HepG2 (cell line): ENCODE measurements around the gene LASP1. TPM values are rescaled to one million over a fixed set of nuclear protein-coding genes. Genes with fewer than 3 reads are reported as not detected.
A peak's percentile ranks its signal among the peaks of the same experiment; 100 is the strongest.

Experiments used
- ATF4 ChIP-seq, 2 experiments: fragments of 450-650 bp in 1 of 2; sonication (generic) in 1 of 2; formaldehyde crosslinking; IDR thresholded peaks; 2 replicates each; pipeline versions ENCODE4 v1.5.0 to v1.8.0; 2020 to 2022; ENCODE audit warnings: mild to moderate bottlenecking in 1 of 2, missing genetic modification reagents in 1 of 2
- CSRNP2 ChIP-seq: sonication (generic); formaldehyde crosslinking; conservative IDR thresholded peaks from 2 replicates; pipeline ENCODE4 v1.8.0; 2022; ENCODE audit warnings: low read depth, missing genetic modification reagents
- CTCF ChIP-seq: sonication (generic); formaldehyde crosslinking; IDR thresholded peaks from 2 replicates; pipeline ENCODE4 v1.5.0; 2020; ENCODE audit warnings: mild to moderate bottlenecking, missing genetic modification reagents, moderate library complexity
- FOSL2 ChIP-seq: sonication (generic); formaldehyde crosslinking; IDR thresholded peaks from 2 replicates; pipeline ENCODE4 v1.4.0; 2020; ENCODE audit warnings: missing genetic modification reagents
- HIC2 ChIP-seq: sonication (generic); formaldehyde crosslinking; IDR thresholded peaks from 2 replicates; pipeline ENCODE4 v1.9.0; 2022; ENCODE audit warnings: low read depth, missing genetic modification reagents
- HNF1A ChIP-seq, 2 experiments: sonication (generic) in 1 of 2; formaldehyde crosslinking in 1 of 2; IDR thresholded peaks; 2 replicates each; pipeline versions ENCODE4 v1.4.0 to v1.6.1; 2016 to 2020; ENCODE audit warnings: borderline replicate concordance in 1 of 2, low read depth in 1 of 2, mild to moderate bottlenecking in 1 of 2, missing genetic modification reagents in 1 of 2
- POLR2A ChIP-seq, 2 experiments: IDR thresholded peaks; 2 replicates each; pipeline ENCODE4 v1.6.1; 2011; ENCODE audit warnings: low read depth in 2 of 2, low read length in 2 of 2, mild to moderate bottlenecking in 1 of 2, moderate library complexity in 1 of 2; ENCODE audit not compliant: insufficient read depth in 1 of 2
- THRA ChIP-seq: sonication (generic); formaldehyde crosslinking; IDR thresholded peaks from 2 replicates; pipeline ENCODE4 v1.4.0; 2020; ENCODE audit warnings: missing genetic modification reagents, borderline replicate concordance
- ZNF180 ChIP-seq: sonication (generic); formaldehyde crosslinking; IDR thresholded peaks from 2 replicates; pipeline ENCODE4 v1.4.0; 2020; ENCODE audit warnings: low read depth, missing genetic modification reagents, borderline replicate concordance
- ZNF414 ChIP-seq: sonication (generic); formaldehyde crosslinking; IDR thresholded peaks from 2 replicates; pipeline ENCODE4 v1.5.0; 2020; ENCODE audit warnings: missing genetic modification reagents
- ZNF569 ChIP-seq: sonication (generic); formaldehyde crosslinking; IDR thresholded peaks from 2 replicates; pipeline ENCODE4 v1.5.0; 2020; ENCODE audit warnings: mild to moderate bottlenecking, missing genetic modification reagents, moderate library complexity, borderline replicate concordance
- polyA plus RNA-seq, 8 experiments: library from polyadenylated mRNA; depleted of rRNA in 3 of 8; stranded (reverse) in 7 of 8; unstranded in 1 of 8; fragments of >200 nt; fragmentation: Illumina TruSeq in 4 of 8; extraction: Trizol in 4 of 8; gene quantifications; 2 replicates each; pipeline versions ENCODE4 v1.2.1 to v1.2.3, GENCODE V29; 2011 to 2016; ENCODE audit warnings: low read depth in 4 of 8, missing spikeins in 1 of 8, mixed read lengths in 1 of 8; ENCODE audit not compliant: insufficient read depth in 1 of 8
- total RNA-seq, 5 experiments: library from RNA; depleted of rRNA; stranded (reverse); fragments of >200 nt; fragmentation: Illumina TruSeq; extraction: Trizol; gene quantifications; 2 replicates each; pipeline ENCODE4 v1.2.3, GENCODE V29; 2016; ENCODE audit warnings: low read depth in 1 of 5

The LASP1 gene
- total and polyA plus RNA-seq, 2 of the 13 experiments (the other 11 are each of a cell fraction or from before 2014, with no cell fraction given): 70.1 to 97.0 TPM

GRCh38 chr17:38870259-38871165 lies 654 bp downstream of the LASP1 start (continued):
- TF ChIP-seq THRA (CRISPR knock-in tag) (no peak), CTCF (no peak), ZNF414 (CRISPR knock-in tag) (no peak), FOSL2 (CRISPR knock-in tag) (no peak), HNF1A (IDR thresholded peaks at IDR 0.05; ENCODE audit: low read depth) (no peak), HNF1A (CRISPR knock-in tag; IDR thresholded peaks at IDR 0.05; ENCODE audit: borderline replicate concordance) (peak; percentile 63; the same call in 1 of the 2 replicates), ZNF569 (CRISPR knock-in tag) (peak; percentile 68; the same call in 1 of the 2 replicates), POLR2A (IDR thresholded peaks at IDR 0.05; ENCODE audit: insufficient read depth in 1 of 2, low read depth in 2 of 2, low read length in 2 of 2) (no peak; a peak in 1 of 4 replicates), ZNF180 (CRISPR knock-in tag) (no peak), ATF4 (CRISPR knock-in tag; IDR thresholded peaks at IDR 0.05) (no peak), CSRNP2 (CRISPR knock-in tag) (no peak), HIC2 (CRISPR knock-in tag) (0 out of 2 replicates have a peak, but pooled peaks have one; percentile 8)
